BE2C (cell line): ENCODE measurements around the gene MYLK3.

Experiments used
- DNase-seq: peaks from one replicate; pipeline ENCODE4 v3.0.0-alpha.2; 2020
- H3K27me3 ChIP-seq: fragments of 250-450 bp; sonication (Bioruptor Pico); 2 replicates; pipeline ENCODE4 v1.5.1; 2020; ENCODE audit warnings: mild to moderate bottlenecking
- H3K36me3 ChIP-seq: fragments of 250-450 bp; sonication (Bioruptor Pico); 2 replicates; pipeline ENCODE4 v1.5.1; 2020; ENCODE audit warnings: mild to moderate bottlenecking
- H3K4me1 ChIP-seq: fragments of 250-450 bp; sonication (Bioruptor Pico); 2 replicates; pipeline ENCODE4 v1.5.1; 2020
- H3K4me3 ChIP-seq: 2 replicates; pipeline ENCODE4 v1.5.1; 2011; ENCODE audit warnings: low read depth, low read length
- H3K9me3 ChIP-seq: fragments of 250-450 bp; sonication (Bioruptor Pico); 2 replicates; pipeline ENCODE4 v1.5.1; 2020
- TF ChIP-seq, protein P1 (sequence below): IDR thresholded peaks from 2 replicates; pipeline ENCODE4 v1.5.1; 2012; ENCODE audit warnings: mild to moderate bottlenecking, low read depth, low read length

Gene MYLK3

DNA sequence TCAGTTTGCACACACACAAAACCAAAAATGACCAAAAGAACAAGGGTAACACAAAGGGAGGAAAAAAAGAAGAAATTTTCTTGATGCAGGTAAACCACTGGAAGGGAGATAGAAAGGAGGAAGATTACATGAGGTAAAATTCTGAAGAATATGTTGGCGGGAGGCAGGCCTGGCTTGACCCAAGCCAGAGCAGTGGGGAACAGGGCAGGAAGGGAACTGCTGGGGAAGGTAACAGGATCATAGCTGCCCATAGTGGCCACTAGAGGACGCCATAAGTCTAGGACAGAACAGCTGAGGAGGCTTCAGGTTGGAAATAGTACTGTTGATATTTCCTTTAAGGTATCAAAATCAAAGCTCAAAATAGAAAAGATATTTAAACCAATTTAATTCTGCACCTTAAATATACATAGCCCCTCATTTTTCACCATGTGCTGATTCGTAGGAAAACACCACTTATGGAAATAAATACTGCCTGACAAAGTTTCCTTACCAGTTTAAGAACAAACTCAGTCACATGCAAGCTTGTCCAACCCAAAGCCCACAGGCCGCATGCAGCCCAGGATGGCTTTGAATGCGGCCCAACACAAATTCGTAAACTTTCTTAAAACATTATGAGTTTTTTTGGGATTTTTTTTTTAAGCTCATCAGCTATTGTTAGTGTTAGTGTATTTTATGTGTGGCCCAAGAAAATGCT lies 74.7 kb downstream of the MYLK3 start:
- peaks cover 13% of the 10 kb centered on the region for H3K36me3 ChIP-seq
- H3K4me3 ChIP-seq = no peak overlapping the region
- H3K9me3 ChIP-seq = no peaks in the 10 kb centered on the region
- no peaks in the 10 kb centered on the region for H3K27me3 ChIP-seq
- TF ChIP-seq, protein P1, sequence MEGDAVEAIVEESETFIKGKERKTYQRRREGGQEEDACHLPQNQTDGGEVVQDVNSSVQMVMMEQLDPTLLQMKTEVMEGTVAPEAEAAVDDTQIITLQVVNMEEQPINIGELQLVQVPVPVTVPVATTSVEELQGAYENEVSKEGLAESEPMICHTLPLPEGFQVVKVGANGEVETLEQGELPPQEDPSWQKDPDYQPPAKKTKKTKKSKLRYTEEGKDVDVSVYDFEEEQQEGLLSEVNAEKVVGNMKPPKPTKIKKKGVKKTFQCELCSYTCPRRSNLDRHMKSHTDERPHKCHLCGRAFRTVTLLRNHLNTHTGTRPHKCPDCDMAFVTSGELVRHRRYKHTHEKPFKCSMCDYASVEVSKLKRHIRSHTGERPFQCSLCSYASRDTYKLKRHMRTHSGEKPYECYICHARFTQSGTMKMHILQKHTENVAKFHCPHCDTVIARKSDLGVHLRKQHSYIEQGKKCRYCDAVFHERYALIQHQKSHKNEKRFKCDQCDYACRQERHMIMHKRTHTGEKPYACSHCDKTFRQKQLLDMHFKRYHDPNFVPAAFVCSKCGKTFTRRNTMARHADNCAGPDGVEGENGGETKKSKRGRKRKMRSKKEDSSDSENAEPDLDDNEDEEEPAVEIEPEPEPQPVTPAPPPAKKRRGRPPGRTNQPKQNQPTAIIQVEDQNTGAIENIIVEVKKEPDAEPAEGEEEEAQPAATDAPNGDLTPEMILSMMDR = peak; percentile 100
- DNase-seq = peak; percentile 66
- no peaks in the 10 kb centered on the region for H3K4me1 ChIP-seq

GRCh38 chr16:46662123-46662522 lies 86.0 kb downstream of the MYLK3 start:
- H3K9me3 ChIP-seq = no peaks in the 10 kb centered on the region
- H3K27me3 ChIP-seq = no peaks in the 10 kb centered on the region
- H3K4me1 ChIP-seq = no peaks in the 10 kb centered on the region
- H3K4me3 ChIP-seq = no peak overlapping the region
- DNase-seq = no peak
- H3K36me3 ChIP-seq = peaks cover 23% of the 10 kb centered on the region
- TF ChIP-seq, protein P1 = no peak

DNA sequence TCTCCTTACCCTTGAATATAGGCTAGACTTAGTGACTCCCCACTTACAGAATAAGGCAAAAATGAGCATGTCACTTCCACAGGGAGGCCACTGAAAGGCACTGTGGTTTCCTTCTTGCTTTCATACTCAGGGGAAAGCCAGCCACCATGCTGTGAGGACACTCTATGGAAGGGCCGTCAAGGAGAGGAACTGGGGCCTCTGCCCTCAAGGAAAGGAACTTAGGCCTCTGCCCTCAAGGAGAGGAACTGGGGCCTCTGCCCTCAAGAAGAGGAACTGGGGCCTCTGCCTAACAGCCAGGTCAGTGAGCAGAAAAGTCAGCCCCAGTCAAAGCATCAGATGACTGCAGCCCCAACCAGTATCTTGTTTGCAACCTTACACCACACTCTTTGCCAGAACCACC lies 89.2 kb downstream of the MYLK3 start:
- H3K4me3 ChIP-seq = no peak overlapping the region
- DNase-seq = no peak
- no peaks in the 10 kb centered on the region for H3K27me3 ChIP-seq
- TF ChIP-seq, protein P1 = no peak
- peaks cover 16% of the 10 kb centered on the region for H3K36me3 ChIP-seq
- H3K9me3 ChIP-seq = no peaks in the 10 kb centered on the region
- no peaks in the 10 kb centered on the region for H3K4me1 ChIP-seq
